ENCODE measurements around the gene CYP2C18.

Gene CYP2C18

GRCh38 chr10:94784256-94784655 lies 100.7 kb downstream of the CYP2C18 start:
- peaks cover 9% of the 10 kb centered on the region for H3K9me3 Mint-ChIP-seq
- no peaks in the 10 kb centered on the region for H3K27me3 Mint-ChIP-seq
- H3K27ac Mint-ChIP-seq: no peak overlapping the region
- DNase-seq: no peak
- H3K4me3 Mint-ChIP-seq: no peak overlapping the region
- H3K36me3 Mint-ChIP-seq (ENCODE audit: low read depth): no peaks in the 10 kb centered on the region
- no peaks in the 10 kb centered on the region for H3K4me1 Mint-ChIP-seq
- ATAC-seq: no peak

GRCh38 chr10:94785211-94785610 lies 101.7 kb downstream of the CYP2C18 start:
- DNase-seq (no peak), ATAC-seq (no peak)
- Mint-ChIP-seq H3K4me1 (no peaks in the 10 kb centered on the region), H3K27me3 (no peaks in the 10 kb centered on the region), H3K4me3 (no peak overlapping the region), H3K27ac (no peak overlapping the region), H3K9me3 (peaks cover 9% of the 10 kb centered on the region), H3K36me3 (ENCODE audit: low read depth) (no peaks in the 10 kb centered on the region)
